ENCODE measurements around the gene RNF8.
"Not testable (repeated sequence)": the region's sequence is repeated elsewhere in the genome, so short reads cannot be mapped to it uniquely, and the experiment has no call there.

Gene RNF8

DNA sequence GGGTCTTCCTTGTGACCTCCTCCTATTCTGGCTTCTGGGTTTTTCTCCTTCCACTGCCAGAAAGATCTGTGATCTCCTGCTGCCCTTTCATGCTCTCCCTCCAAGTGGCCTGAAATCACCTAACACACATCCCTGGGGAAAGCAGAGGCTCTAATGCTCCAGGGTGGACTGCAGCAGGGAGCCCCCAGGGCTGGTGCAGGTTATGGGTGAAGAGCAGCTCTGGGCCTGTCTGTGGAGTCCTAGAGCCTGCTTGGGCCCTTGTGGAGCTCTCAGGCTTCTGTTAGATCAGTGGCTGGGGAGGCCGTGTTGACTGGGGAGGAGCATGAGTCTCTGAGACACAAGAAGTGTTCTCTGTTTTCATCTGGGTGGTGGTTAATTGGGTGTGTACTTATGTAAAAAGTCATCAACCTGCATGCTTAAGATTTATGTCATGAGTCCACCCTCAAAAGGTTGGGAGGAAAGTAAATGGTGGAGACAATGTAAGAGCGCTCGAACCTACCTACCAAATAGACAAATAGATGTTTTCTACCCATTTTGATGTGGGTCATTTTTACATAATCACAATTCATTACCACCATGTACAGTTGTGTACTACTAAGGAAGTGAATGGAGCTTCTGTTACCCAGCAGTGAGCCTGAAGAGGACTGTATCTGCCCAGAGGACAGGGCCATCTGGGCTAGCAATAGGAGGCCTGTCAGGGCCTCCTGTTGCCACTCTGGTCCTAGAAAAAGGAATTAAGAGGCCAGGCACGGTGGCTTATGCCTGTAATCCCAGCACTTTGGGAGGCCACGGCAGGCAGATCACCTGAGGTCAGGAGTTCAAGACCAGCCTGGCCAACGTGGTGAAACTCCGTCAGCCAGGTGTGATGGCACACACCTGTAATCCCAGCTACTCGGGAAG, 32.0 kb upstream of the RNF8 start:
- no peak for DNase-seq (ENCODE audit: low read depth in 2 of 2)

- no peak for DNase-seq (ENCODE audit: low read depth in 2 of 2)
Observed at GRCh38 chr6:37323580-37323979, 30.2 kb upstream of the RNF8 start.

DNA sequence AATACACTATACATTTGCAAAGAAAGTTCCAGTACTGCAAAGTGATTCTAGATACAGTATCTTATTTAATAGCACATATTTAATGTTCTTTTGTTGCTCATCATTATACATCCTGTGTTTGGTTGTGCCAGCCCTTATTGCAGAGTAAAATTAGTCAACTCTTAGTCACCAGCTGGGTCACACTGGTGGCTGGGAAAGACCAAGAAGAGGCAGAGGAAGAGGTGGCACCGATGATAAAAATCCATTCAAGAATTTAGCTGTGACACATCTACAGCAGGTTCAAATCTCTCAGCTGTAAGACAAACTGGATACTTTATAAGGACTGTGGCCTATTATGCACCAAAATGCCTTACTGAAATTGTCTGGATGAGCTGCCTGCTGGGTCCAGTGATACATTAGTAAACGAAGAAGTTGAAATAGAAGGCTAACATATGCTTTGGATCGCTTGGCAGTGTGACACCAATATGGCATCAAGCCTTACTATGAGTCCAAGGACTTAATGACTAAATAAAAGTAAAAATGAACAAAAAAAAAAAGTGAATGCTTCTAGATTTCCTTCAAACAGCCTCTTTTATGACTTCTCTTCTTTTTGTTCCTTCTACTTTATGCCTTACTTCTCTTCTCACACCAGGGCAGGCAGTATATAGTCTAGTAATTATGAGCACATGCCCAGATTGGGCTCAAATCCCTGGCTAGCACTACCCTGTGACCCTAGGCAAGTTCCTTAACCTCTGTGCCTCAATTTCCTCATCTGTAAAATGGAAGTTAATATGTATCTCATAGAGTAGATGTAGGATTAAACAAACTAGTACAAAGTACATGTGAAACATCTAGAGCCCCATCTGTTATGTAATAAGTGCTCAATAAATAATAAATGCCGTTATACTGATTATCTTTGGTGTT, 29.4 kb upstream of the RNF8 start:
- no peak for DNase-seq (ENCODE audit: low read depth in 2 of 2)

GRCh38 chr6:37330345-37330744, 23.4 kb upstream of the RNF8 start:
- DNase-seq (ENCODE audit: low read depth in 2 of 2): not testable (repeated sequence)

DNA sequence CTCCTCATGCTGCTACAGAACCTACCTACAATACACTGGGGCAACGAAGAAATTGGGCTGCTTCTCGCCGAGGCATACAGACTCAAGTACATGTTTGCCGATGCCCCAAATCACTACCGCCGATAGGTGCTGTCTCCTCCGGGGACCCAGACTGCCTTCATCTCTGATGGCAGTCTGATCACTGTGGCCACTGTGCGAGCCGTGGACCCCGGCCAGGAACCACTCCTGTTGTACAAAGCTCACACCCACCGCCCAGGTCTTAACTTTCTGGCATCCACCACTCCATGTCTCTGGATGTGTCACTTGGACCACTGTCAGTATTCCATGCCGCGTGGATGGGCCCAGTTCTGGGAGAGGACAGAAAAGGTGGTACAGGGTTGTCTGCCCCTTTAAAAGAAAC, 22.7 kb upstream of the RNF8 start:
- no peak for DNase-seq (ENCODE audit: low read depth in 2 of 2)

DNA sequence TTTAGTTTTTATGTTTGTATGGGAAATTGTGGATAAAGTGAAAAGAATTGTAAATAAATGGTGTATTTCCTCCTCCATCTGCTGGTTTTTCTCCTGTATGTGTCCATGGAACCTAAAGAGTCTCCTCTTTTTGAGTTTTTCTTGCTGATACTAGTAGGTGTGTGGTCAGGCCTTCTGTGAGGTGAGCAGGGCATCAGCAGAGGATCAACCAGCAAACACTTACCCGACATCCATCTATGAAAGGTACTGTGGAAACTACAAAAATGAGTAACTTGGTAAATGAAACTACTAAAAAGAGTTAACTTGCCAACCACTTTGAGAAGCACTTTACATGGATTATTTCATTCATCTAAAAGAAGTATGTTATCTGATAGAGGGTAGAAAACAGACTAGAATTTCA, 20.9 kb upstream of the RNF8 start:
- no peak for DNase-seq (ENCODE audit: low read depth in 2 of 2)

DNA sequence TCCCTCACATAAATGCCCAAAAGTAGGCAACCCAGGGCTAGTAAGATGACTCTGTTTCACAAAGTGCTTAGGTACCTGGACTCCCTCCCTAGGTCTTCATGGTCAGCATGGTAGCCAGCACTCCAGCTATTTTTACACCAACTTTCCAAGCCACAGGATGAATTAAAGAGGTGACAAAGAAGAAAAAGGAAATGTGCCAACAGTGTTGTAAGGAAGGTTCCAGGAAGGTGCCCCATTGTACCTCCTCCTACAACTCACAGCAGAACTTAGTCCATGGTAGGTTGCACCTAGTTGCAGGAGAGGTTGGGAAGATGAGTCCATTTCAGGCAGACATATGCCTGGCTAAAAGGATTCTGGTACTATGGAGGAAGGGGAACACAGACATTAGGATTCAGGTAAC, 19.7 kb upstream of the RNF8 start:
- no peak for DNase-seq (ENCODE audit: low read depth in 2 of 2)

GRCh38 chr6:37338317-37338716, 15.5 kb upstream of the RNF8 start:
- DNase-seq (ENCODE audit: low read depth in 2 of 2): not testable (repeated sequence)

DNA sequence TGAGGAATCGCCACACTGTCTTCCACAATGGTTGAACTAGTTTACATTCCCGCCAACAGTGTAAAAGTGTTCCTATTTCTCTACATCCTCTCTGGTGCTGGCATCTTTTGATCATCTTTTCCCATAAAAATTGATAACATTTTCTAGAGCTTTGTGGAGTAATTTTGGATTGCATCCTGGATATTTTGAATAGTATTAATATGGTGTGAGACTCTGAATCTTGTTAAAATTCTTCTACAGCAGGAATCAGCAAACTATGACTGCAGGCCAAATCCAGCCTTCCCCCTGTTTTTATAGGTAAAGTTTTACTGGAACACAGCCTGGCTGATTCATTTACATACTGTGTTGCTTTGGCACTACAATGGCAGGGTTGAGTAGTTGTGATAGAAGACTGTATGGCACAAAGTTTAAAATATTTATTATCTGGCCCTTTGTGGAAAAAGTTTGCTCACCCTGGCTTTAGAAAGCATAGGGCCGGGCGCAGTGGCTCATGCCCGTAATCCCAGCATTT, 15.0 kb upstream of the RNF8 start:
- no peak for DNase-seq (ENCODE audit: low read depth in 2 of 2)

- DNase-seq (ENCODE audit: low read depth in 2 of 2): no peak
Observed at GRCh38 chr6:37339741-37340638, 13.8 kb upstream of the RNF8 start.

DNA sequence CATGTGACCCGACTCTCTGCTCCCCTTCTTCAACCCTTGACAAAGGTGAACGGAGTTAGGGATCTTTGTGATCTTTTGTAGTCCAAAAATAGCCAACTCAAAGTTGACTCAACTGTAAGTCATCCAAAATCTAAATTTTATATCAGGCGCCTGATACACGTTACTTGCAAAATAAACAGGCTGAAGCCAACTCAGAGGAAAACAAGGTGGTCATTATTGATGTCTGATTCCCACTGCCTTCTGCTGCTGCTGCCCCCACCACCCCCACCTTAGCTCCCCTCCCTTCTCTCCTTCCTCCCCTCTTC, 13.2 kb upstream of the RNF8 start:
- no peak for DNase-seq (ENCODE audit: low read depth in 2 of 2)

DNA sequence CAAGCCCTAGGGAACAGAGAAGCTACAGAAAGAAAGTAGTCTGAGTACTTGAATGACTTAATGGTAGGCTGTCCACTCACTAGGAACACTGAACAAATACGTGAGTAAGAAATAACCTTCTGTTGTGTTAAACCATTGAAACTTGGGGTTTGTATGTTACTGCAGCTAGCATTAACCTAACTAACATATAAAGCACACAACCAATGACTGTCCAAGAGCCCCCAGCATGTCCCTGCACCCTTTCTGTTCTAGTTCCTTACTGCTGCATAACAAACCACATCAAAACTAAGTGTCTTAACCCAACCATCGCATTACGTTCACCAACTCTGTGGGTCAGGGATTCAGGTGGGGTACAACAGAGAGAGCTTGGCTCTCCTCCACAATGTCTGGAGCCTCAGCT, 10.5 kb upstream of the RNF8 start:
- no peak for DNase-seq (ENCODE audit: low read depth in 2 of 2)

DNA sequence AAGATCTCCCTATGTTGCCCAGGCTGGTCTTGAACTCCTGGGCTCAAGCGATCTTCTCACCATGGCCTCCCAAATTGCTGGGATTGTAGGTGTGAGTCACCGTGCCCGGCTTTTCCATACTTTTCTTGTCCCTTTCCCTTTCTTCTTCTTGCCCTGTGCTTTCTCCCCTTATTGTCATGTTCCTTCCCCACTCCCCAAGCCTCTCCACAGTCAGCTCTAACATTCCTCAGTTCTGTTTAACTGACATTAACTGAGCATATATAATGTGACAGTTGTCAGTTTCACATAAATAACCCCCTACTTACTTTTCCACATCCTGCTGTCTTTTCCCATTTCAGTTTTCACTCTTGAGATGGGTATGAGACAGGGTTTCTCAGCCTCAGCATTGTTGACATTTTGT, 9.5 kb upstream of the RNF8 start:
- DNase-seq (ENCODE audit: low read depth in 2 of 2): no peak

DNA sequence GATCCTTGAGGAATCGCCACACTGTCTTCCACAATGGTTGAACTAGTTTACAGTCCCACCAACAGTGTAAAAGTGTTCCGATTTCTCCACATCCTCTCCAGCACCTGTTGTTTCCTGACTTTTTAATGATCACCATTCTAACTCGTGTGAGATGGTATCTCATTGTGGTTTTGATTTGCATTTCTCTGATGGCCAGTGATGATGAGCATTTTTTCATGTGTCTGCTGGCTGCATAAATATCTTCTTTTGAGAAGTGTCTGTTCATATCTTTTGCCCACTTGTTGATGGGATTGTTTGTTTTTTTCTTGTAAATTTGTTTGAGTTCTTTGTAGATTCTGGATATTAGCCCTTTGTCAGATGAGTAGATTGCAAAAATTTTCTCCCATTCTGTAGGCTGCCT, 8.0 kb upstream of the RNF8 start:
- DNase-seq (ENCODE audit: low read depth in 2 of 2): not testable (repeated sequence)

DNA sequence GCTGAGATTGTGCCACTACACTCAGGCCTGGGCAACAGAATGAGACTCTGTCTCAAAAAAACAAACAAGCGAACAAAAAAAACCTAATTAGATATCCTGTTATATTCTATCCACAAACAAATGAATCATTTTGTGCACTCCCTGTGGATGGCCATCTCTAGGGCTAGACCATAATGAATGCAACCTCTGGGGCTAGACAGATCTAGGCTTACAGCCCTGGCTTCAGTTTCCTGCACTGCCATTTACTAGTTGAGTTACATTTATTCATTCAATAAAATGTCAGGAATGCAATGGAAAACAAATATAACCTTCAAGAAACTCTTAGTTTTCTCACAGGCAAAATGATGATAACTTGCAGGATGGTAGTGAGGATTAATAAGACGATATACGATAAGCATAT, 6.6 kb upstream of the RNF8 start:
- DNase-seq (ENCODE audit: low read depth in 2 of 2): no peak

- DNase-seq (ENCODE audit: low read depth in 2 of 2): no peak
Observed at GRCh38 chr6:37347670-37348111, 6.1 kb upstream of the RNF8 start.

DNA sequence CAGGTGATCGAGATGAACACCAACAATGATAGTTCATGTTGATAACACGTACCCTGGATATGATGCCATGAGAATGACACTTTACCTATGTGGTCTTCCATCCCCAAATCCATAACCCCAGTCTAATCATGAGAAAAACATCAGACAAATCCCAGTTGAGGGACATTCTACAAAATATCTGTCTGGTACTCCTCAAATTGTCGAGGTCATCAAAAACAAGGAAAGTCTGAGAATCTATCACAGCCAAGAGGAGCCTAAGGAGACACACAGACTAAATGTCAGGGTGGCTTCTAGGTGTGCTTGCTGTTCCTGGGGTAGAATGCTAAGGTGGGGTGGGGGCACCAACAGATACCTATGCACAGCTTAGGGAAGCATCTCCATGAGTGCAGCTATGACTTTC, 2.8 kb upstream of the RNF8 start:
- DNase-seq (ENCODE audit: low read depth in 2 of 2): no peak

DNA sequence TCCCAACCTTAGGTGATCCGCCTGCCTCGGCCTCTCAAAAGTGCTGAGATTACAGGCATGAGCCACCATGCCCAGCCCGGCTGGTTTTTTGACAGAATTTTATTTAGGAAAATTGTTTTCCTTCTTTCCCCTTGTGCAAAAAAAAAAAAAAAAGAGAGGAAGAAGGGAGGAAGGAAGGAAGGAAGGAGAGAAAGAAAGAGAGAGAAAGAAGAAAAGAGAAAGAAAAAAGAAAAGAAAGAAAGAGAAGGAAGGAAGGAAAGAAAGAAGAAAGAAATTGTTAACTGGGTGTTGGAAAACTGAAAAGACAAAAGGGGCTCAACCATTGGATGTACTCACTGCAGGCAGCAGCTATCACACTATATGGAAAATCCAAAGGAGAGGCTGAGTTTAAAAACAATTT, 1.4 kb upstream of the RNF8 start:
- no peak for DNase-seq (ENCODE audit: low read depth in 2 of 2)

- DNase-seq (ENCODE audit: low read depth in 2 of 2): peak in 1 of 2 experiments; percentile 25
Observed at GRCh38 chr6:37354526-37355384, 972 bp downstream of the RNF8 start.

DNA sequence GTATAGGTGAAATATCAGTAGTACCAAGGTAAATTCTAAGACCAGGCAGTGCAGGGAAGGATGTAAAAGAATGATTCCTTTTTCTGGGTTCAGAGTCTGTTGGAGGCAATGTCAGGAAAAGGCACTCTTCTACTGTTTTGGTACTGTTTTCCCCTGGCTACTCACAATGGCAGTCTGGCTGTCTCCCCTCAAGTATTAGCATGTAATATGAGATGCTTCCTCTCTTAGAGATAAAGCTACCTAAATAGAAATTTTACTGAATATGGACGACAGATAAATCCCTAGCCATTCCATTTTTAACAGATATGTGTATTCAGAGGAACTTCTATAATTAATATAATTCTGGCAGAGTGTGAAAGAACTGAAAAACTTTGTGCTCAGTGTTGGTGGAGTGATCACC, 3.5 kb downstream of the RNF8 start:
- DNase-seq (ENCODE audit: low read depth in 2 of 2): no peak

DNA sequence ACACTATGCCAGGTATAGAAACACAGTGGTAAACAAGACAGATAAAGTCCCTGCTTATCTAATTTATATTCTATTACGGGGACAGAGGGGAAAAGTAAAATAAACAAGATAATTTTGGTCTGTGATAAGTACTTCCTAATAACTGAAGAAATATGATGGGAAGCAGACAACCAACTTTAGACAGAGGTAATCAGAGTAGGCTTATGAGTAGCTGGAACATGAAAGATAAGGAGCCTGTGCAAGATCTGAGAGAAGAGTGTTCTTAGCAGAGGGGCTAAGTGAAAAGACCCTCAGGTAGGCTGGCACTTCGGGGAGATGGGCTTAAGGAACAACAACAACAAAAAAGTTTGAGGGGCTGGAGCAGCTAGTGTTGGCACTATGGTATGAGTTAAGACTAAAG, 4.1 kb downstream of the RNF8 start:
- DNase-seq (ENCODE audit: low read depth in 2 of 2): no peak

Data from stimulated activated CD4-positive, alpha-beta T cell treated with anti-CD3 and anti-CD28 coated beads, Interleukin-12 subunit alpha, Interleukin-12 subunit beta, amount 100 ng/mL, for 24 hours (primary cell).